Dendritic cell treated with granulocyte-macrophage colony-stimulating factor and Interleukin-4, amounts not matched to agents 40 ng/mL and 50 ng/mL, for 4 days (primary cell): ENCODE measurements around the gene ANGPTL7.

Experiments used
- H3K27ac Mint-ChIP-seq: one replicate; pipeline ENCODE4 v1.8.0; 2022; ENCODE audit warnings: mild to moderate bottlenecking, mixed read lengths
- H3K27me3 Mint-ChIP-seq: one replicate; pipeline ENCODE4 v1.8.0; 2022; ENCODE audit warnings: mild to moderate bottlenecking, mixed read lengths
- H3K36me3 Mint-ChIP-seq: one replicate; pipeline ENCODE4 v1.8.0; 2022; ENCODE audit warnings: low read depth, mixed read lengths
- H3K4me1 Mint-ChIP-seq: one replicate; pipeline ENCODE4 v1.8.0; 2022; ENCODE audit warnings: low read depth, mixed read lengths
- H3K4me3 Mint-ChIP-seq: one replicate; pipeline ENCODE4 v1.8.0; 2022; ENCODE audit warnings: mild to moderate bottlenecking, moderate library complexity, mixed read lengths
- H3K9me3 Mint-ChIP-seq: one replicate; pipeline ENCODE4 v1.8.0; 2022; ENCODE audit warnings: mixed read lengths
- intact Hi-C: fragments of 100-400 bp; cut with micrococcal nuclease; formaldehyde crosslinking; loops from one replicate; pipeline ENCODE4 v1.15.0; 2022

Gene ANGPTL7

GRCh38 chr1:11198851-11199594 is 9.9 kb downstream of the ANGPTL7 start:
- intact Hi-C loops, result no loop called here
- no peaks in the 10 kb centered on the region for H3K27me3 Mint-ChIP-seq
- H3K4me1 Mint-ChIP-seq, result no peaks in the 10 kb centered on the region
- H3K4me3 Mint-ChIP-seq, result no peak overlapping the region
- H3K36me3 Mint-ChIP-seq, result peaks cover 96% of the 10 kb centered on the region
- no peaks in the 10 kb centered on the region for H3K9me3 Mint-ChIP-seq
- no peak overlapping the region for H3K27ac Mint-ChIP-seq

DNA sequence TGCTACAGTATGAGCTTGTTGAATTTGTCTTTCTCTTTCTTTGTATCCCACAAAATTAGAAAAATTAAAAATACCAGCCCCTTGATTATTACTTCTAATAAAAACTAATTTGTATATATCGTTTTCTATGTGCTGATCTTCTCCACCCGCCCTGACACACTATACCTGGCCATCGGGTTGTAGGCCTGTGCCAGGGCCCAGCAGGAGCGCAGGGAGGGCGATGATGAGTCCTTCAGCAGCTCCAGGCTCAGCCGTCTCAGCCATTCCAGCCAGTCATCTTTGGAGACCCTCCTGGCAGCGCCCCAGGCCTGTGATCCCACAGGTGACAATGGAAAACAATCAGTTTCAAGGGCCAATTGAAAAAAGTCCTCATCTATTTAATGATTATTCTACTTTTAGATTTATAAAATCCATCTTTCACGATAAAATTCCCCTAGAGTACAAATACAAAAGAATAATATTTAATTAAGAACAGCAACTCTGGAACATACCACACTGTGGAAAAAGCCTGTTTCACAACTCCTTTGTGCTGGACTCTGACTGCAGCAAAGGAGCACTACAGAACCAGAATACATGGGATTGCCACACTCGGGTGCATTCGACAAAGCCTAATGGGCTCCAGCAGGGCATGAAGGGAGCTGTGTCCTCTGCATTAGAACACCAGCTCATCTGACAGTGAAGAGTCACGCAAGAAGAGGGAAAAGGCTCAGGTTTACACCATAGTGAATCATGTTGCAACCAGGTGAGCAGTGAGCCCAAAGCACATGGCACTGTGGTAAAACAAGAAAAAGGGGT is 15.4 kb downstream of the ANGPTL7 start:
- peaks cover 94% of the 10 kb centered on the region for H3K36me3 Mint-ChIP-seq
- H3K4me3 Mint-ChIP-seq, result no peak overlapping the region
- H3K4me1 Mint-ChIP-seq, result no peaks in the 10 kb centered on the region
- intact Hi-C loops, result no loop called here
- no peaks in the 10 kb centered on the region for H3K9me3 Mint-ChIP-seq
- no peaks in the 10 kb centered on the region for H3K27me3 Mint-ChIP-seq
- H3K27ac Mint-ChIP-seq, result no peak overlapping the region

- no peaks in the 10 kb centered on the region for H3K27me3 Mint-ChIP-seq
- intact Hi-C loops, result no loop called here
- no peak overlapping the region for H3K4me3 Mint-ChIP-seq
- H3K9me3 Mint-ChIP-seq, result no peaks in the 10 kb centered on the region
- no peak overlapping the region for H3K27ac Mint-ChIP-seq
- peaks cover 99% of the 10 kb centered on the region for H3K36me3 Mint-ChIP-seq
- H3K4me1 Mint-ChIP-seq, result no peaks in the 10 kb centered on the region
Measured at GRCh38 chr1:11207898-11208611, 18.9 kb downstream of the ANGPTL7 start.

DNA sequence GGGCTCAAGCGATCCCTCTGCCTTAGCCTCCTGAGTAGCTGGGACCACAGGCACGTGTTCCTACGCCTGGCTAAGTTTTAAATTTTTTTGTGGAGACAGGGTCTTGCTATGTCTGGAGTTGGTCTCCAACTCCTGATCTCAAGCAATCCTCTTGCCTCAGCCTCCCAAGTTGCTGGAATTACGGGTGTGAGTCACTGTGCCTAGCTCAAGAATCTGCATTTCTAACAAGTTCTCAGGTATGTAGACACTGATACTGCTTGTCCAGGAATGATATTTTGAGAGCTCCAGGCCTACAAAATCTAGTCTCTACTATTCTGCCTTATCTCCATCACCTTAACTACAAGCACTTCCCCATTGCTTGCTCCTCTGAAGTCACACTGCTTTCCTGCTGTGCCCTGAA is 22.3 kb downstream of the ANGPTL7 start:
- no peak overlapping the region for H3K27ac Mint-ChIP-seq
- H3K27me3 Mint-ChIP-seq, result no peaks in the 10 kb centered on the region
- H3K4me3 Mint-ChIP-seq, result no peak overlapping the region
- no peaks in the 10 kb centered on the region for H3K4me1 Mint-ChIP-seq
- peaks cover 98% of the 10 kb centered on the region for H3K36me3 Mint-ChIP-seq
- intact Hi-C loops, result no loop called here
- H3K9me3 Mint-ChIP-seq, result no peaks in the 10 kb centered on the region

DNA sequence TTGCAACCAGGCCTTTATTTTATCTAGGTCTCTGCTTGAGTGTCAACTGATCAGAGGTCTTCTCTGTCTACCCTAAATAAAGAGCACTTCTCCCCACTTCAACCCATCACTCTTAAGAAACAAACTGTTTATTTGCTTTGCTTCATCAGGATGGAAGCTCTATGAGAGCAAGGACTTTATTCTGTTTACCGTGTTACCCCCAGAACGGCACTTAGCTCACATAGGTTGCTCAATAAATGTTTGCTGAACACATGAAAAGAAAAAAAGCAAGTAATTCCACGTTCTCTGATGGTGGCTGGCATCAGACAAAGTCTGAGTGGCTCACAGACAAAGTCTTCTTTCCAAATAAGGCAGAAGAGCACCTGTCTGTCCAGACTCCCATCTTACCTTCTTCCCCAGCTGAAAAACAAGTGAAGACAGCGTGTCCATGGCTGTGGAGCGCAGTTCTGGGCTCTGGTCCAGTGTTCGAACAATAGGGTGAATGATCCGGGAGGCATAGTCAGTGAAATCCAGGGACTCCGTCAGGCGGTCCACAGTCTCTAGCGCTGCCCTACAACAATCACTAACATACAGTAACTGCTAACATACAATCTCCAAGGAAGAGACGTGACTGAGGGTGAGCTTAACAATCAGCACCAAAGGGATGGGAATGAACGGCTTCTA is 22.9 kb downstream of the ANGPTL7 start:
- H3K4me1 Mint-ChIP-seq, result no peaks in the 10 kb centered on the region
- no peak overlapping the region for H3K4me3 Mint-ChIP-seq
- H3K9me3 Mint-ChIP-seq, result no peaks in the 10 kb centered on the region
- intact Hi-C loops, result no loop called here
- no peaks in the 10 kb centered on the region for H3K27me3 Mint-ChIP-seq
- H3K36me3 Mint-ChIP-seq, result peaks cover 98% of the 10 kb centered on the region
- no peak overlapping the region for H3K27ac Mint-ChIP-seq

DNA sequence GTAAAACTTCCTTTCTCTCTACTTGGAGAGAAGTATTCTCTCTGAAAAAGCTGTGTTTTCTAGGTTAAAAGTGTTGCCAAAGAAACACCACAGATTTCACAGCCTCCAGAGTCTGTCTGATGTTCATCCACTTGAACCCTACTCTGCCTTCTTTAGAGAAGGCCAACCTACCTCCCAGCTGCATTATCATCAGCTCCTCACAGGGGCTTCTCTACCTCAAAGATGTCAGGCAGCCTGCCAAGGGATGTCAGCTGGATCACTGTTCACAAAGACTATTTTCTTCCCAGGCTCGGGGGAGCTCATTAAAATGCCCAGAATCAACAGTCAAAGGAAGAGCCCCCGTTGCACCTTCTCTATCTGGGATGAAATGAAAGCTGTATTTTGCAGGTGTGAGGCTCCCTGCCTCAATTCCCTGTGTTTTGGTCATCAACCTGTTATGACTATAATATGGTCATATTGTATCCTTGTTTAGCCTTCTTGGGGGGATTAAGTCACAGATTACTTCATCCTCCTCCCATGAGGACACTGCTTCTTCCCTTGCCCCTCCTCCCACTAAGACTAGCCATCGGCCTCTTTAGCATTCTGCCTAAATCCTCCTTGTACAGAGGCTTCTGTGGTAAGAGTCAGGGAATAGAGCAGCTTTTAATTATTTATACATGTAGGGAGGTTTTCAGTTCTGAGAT is 25.7 kb downstream of the ANGPTL7 start:
- H3K27ac Mint-ChIP-seq, result no peak overlapping the region
- intact Hi-C loops, result no loop called here
- H3K4me1 Mint-ChIP-seq, result no peaks in the 10 kb centered on the region

GRCh38 chr1:11215381-11216005 is 26.3 kb downstream of the ANGPTL7 start:
- H3K36me3 Mint-ChIP-seq, result peaks cover 98% of the 10 kb centered on the region
- no peaks in the 10 kb centered on the region for H3K27me3 Mint-ChIP-seq
- H3K27ac Mint-ChIP-seq, result no peak overlapping the region
- intact Hi-C loops, result no loop called here
- no peak overlapping the region for H3K4me3 Mint-ChIP-seq
- H3K9me3 Mint-ChIP-seq, result no peaks in the 10 kb centered on the region
- H3K4me1 Mint-ChIP-seq, result no peaks in the 10 kb centered on the region

More for the DNA sequence above, 25.7 kb downstream of the ANGPTL7 start:
- no peak overlapping the region for H3K4me3 Mint-ChIP-seq
- H3K27me3 Mint-ChIP-seq, result no peaks in the 10 kb centered on the region
- peaks cover 98% of the 10 kb centered on the region for H3K36me3 Mint-ChIP-seq
- no peaks in the 10 kb centered on the region for H3K9me3 Mint-ChIP-seq

- H3K4me1 Mint-ChIP-seq, result no peaks in the 10 kb centered on the region
- H3K4me3 Mint-ChIP-seq, result no peak overlapping the region
- H3K9me3 Mint-ChIP-seq, result no peaks in the 10 kb centered on the region
- intact Hi-C loops, result no loop called here
- peaks cover 98% of the 10 kb centered on the region for H3K36me3 Mint-ChIP-seq
- no peak overlapping the region for H3K27ac Mint-ChIP-seq
- no peaks in the 10 kb centered on the region for H3K27me3 Mint-ChIP-seq
Measured at GRCh38 chr1:11216074-11216473, 26.9 kb downstream of the ANGPTL7 start.

- no peak overlapping the region for H3K4me3 Mint-ChIP-seq
Measured at GRCh38 chr1:11227106-11228077, 38.2 kb downstream of the ANGPTL7 start.

DNA sequence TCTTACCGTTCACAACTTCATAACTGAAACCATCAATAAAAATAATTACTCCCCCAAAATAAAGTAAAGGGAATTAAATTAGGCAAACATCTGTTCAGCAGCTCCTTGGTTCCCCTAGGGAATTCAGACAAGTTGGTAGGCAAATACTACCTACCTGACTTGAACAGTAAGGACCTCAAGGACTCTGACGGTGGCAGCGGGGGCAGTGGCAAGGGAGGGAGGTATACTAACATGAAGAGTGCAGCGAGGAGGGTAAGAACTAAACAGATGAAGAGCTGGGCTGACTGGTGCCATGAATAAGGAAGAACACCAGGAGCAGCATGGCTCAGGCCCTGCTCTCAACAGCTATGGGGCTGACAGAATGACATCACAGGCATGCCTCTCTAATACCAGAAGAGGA is 40.0 kb downstream of the ANGPTL7 start:
- peaks cover 86% of the 10 kb centered on the region for H3K36me3 Mint-ChIP-seq

More at GRCh38 chr1:11227106-11228077, 38.2 kb downstream of the ANGPTL7 start:
- intact Hi-C loops, result loop anchor here (10.0 kb wide), 1 partner anchor 93 kb away; no protein-coding TSS in a partner anchor
- H3K9me3 Mint-ChIP-seq, result no peaks in the 10 kb centered on the region
- peaks cover 85% of the 10 kb centered on the region for H3K36me3 Mint-ChIP-seq
- no peaks in the 10 kb centered on the region for H3K4me1 Mint-ChIP-seq
- H3K27ac Mint-ChIP-seq, result no peak overlapping the region
- no peaks in the 10 kb centered on the region for H3K27me3 Mint-ChIP-seq

GRCh38 chr1:11233208-11233607 is 44.1 kb downstream of the ANGPTL7 start:
- no peak overlapping the region for H3K4me3 Mint-ChIP-seq
- intact Hi-C loops, result no loop called here
- no peaks in the 10 kb centered on the region for H3K4me1 Mint-ChIP-seq
- H3K36me3 Mint-ChIP-seq, result peaks cover 100% of the 10 kb centered on the region
- H3K9me3 Mint-ChIP-seq, result no peaks in the 10 kb centered on the region
- H3K27me3 Mint-ChIP-seq, result no peaks in the 10 kb centered on the region
- H3K27ac Mint-ChIP-seq, result no peak overlapping the region

More for the DNA sequence above, 40.0 kb downstream of the ANGPTL7 start:
- H3K9me3 Mint-ChIP-seq, result no peaks in the 10 kb centered on the region
- intact Hi-C loops, result loop anchor here (10.0 kb wide), 1 partner anchor 94 kb away; no protein-coding TSS in a partner anchor
- no peaks in the 10 kb centered on the region for H3K4me1 Mint-ChIP-seq
- H3K27me3 Mint-ChIP-seq, result no peaks in the 10 kb centered on the region
- no peak overlapping the region for H3K4me3 Mint-ChIP-seq
- H3K27ac Mint-ChIP-seq, result no peak overlapping the region

GRCh38 chr1:11237356-11237755 is 48.2 kb downstream of the ANGPTL7 start:
- Mint-ChIP-seq H3K4me3 (no peak overlapping the region), H3K9me3 (no peaks in the 10 kb centered on the region), H3K36me3 (peaks cover 99% of the 10 kb centered on the region), H3K27me3 (no peaks in the 10 kb centered on the region), H3K4me1 (no peaks in the 10 kb centered on the region), H3K27ac (no peak overlapping the region)
- intact Hi-C loops, result no loop called here
